Astrocyte (in vitro differentiated cells and primary cell): Measurements from ENCODE around the gene JAKMIP2.

Source experiments
- EZH2 ChIP-seq: IDR thresholded peaks from 2 replicates; pipeline ENCODE4 v1.6.1; 2012; ENCODE audit warnings: mild to moderate bottlenecking, low read length, inconsistent platforms; ENCODE audit not compliant: insufficient read depth
- TF ChIP-seq, protein P1 (sequence below): IDR thresholded peaks from 2 replicates; pipeline ENCODE4 v1.5.1; 2011; ENCODE audit warnings: low read depth, mild to moderate bottlenecking, inconsistent platforms, low read length, moderate library complexity; ENCODE audit not compliant: insufficient read depth

DNA sequence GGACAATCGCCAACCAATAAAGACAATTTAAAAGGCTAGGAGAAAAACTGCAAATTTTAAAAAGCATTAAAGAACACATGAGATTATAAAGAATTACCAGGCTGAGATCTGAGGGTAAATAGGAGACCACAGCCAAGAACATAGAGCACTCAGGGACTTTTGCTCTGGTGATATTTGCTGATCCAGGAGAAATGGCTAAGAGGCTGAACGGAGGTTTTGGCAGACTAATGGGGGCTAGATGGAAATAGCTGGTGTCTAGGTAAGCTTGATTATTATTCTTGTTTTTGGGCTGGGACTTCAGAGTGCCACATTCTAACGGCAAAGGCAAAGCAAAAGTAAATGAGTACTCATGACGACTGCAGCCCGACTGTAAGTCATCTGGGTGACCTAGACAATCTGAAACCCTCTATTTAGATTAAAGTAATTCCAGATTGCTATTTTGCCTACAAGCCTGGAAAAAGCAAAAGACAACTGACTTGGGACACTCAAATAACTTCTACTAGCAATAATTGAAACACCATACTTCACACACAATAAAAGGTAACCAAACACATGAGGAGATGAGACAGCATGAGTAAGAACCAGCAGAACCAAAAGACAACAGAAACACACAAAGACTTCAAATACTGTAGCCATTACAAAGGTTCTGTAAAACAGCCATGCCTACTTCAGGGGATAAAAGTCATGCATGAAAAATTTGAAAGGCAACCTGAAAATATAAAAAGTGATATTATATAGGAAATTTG lies 68.8 kb downstream of the JAKMIP2 start:
- TF ChIP-seq, protein P1, sequence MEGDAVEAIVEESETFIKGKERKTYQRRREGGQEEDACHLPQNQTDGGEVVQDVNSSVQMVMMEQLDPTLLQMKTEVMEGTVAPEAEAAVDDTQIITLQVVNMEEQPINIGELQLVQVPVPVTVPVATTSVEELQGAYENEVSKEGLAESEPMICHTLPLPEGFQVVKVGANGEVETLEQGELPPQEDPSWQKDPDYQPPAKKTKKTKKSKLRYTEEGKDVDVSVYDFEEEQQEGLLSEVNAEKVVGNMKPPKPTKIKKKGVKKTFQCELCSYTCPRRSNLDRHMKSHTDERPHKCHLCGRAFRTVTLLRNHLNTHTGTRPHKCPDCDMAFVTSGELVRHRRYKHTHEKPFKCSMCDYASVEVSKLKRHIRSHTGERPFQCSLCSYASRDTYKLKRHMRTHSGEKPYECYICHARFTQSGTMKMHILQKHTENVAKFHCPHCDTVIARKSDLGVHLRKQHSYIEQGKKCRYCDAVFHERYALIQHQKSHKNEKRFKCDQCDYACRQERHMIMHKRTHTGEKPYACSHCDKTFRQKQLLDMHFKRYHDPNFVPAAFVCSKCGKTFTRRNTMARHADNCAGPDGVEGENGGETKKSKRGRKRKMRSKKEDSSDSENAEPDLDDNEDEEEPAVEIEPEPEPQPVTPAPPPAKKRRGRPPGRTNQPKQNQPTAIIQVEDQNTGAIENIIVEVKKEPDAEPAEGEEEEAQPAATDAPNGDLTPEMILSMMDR, result no peak
- no peak for TF ChIP-seq EZH2
